ENCODE data around the gene PALLD. TPM values are rescaled to one million over a fixed set of nuclear protein-coding genes. Genes with fewer than 3 reads are reported as not detected.
"Not testable (repeated sequence)": the region's sequence is repeated elsewhere in the genome, so short reads cannot be mapped to it uniquely, and the experiment has no call there.

PALLD gene
- total RNA-seq, 1 experiment from 2014 or later = 26.7 TPM

DNA sequence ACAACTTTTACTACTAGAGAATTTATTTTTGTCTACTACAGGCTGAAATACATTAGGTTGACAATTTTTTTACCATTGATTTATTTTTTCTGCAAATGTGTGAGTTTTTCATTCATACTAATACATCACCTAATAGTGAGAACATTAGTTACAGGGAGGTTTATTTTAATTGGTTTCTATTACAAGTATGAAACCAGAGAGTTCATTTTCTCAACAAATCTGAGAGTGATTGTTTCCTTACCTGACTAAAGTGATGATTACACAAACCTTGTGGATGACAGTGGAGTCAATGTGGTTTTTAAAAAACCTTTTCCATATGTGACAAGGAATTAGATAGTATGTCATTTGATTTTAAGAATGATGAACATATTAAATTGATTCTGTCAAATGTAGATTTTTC lies 227.4 kb downstream of the PALLD start:
- H3K27me3 ChIP-seq (ENCODE audit: low read length) = no peaks in the 10 kb centered on the region
- H3K9me2 ChIP-seq (replicated peaks; ENCODE audit: low read length) = no peaks in the 10 kb centered on the region
- ChIA-PET CTCF (no interaction called here), POLR2A (ENCODE audit: unreplicated experiment) (no interaction called here)
- TF ChIP-seq, protein P1, sequence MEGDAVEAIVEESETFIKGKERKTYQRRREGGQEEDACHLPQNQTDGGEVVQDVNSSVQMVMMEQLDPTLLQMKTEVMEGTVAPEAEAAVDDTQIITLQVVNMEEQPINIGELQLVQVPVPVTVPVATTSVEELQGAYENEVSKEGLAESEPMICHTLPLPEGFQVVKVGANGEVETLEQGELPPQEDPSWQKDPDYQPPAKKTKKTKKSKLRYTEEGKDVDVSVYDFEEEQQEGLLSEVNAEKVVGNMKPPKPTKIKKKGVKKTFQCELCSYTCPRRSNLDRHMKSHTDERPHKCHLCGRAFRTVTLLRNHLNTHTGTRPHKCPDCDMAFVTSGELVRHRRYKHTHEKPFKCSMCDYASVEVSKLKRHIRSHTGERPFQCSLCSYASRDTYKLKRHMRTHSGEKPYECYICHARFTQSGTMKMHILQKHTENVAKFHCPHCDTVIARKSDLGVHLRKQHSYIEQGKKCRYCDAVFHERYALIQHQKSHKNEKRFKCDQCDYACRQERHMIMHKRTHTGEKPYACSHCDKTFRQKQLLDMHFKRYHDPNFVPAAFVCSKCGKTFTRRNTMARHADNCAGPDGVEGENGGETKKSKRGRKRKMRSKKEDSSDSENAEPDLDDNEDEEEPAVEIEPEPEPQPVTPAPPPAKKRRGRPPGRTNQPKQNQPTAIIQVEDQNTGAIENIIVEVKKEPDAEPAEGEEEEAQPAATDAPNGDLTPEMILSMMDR (conservative IDR thresholded peaks at IDR 0.05; ENCODE audit: low read depth, low read length) = no peak
- H3K27ac ChIP-seq (ENCODE audit: low read length) = no peak overlapping the region
- H2AFZ ChIP-seq (ENCODE audit: low read length) = no peak overlapping the region
- no peaks in the 10 kb centered on the region for H3K36me3 ChIP-seq (ENCODE audit: low read depth, low read length)
- H3K4me1 ChIP-seq (ENCODE audit: insufficient read depth, low read length) = 0 out of 2 replicates have a peak, but pooled peaks cover 4% of the 10 kb centered on the region
- BruUV-seq (replicated peaks) = no TSS peak
- no peaks in the 10 kb centered on the region for H4K20me1 ChIP-seq (ENCODE audit: low read length)
- no peak overlapping the region for H3K4me3 ChIP-seq (ENCODE audit: low read length)
- no peak overlapping the region for H3K9ac ChIP-seq (ENCODE audit: low read length)
- H3K9me3 ChIP-seq (ENCODE audit: low read length) = no peaks in the 10 kb centered on the region
- no peaks in the 10 kb centered on the region for H3K79me2 ChIP-seq (ENCODE audit: low read length)
- ATAC-seq (no peak), DNase-seq (no peak)
- no peaks in the 10 kb centered on the region for H3F3A ChIP-seq (ENCODE audit: low read length, unreplicated experiment)
- no peak overlapping the region for H3K4me2 ChIP-seq (ENCODE audit: low read length)
- intact Hi-C loops (cut with micrococcal nuclease) = no loop called here

DNA sequence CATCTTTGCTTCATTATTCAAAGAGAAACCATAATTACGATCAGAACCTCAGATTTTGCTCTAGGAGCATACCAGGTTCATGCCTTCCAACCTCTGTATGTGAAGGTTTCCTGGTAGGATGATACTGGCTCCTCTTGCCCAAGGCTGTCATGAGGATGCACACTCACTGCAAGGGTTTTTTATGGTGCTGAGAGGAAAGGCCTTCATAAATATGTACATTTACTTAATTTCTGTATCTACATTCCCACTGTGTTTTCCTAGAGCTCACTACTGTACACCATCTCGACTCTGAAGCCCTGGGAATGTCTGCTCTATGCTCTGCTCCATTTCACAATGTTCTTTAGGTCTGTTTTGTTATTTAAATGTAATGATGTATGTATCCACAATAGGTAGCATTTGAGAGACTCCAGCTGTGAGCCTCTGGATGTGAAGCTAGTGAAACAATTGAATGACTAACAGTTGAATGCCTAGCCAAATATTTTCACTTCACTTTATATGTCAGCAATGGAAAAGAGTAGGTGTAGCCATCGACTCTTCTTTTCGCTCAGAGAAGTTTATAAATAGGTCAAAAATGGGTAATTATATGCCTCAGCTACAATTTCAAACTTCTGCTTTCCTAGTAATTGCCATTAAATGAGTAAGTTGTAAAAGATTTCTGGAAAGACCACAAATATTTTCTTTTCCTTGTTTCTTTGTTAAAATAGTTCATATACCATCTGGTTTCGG lies 228.0 kb downstream of the PALLD start:
- H3K36me3 ChIP-seq (ENCODE audit: low read depth, low read length) = no peaks in the 10 kb centered on the region
- H3K9ac ChIP-seq (ENCODE audit: low read length) = no peak overlapping the region
- no peak overlapping the region for H3K4me3 ChIP-seq (ENCODE audit: low read length)
- H4K20me1 ChIP-seq (ENCODE audit: low read length) = no peaks in the 10 kb centered on the region
- ATAC-seq = no peak
- no peak for DNase-seq
- no peak for TF ChIP-seq EZH2phosphoT487 (IDR thresholded peaks at IDR 0.05; ENCODE audit: borderline replicate concordance, low read length)
- TF ChIP-seq, protein P1 (conservative IDR thresholded peaks at IDR 0.05; ENCODE audit: low read depth, low read length) = no peak
- TF ChIP-seq EZH2 (IDR thresholded peaks at IDR 0.05; ENCODE audit: low read length, unreplicated experiment) = no peak
- POLR2A ChIA-PET (ENCODE audit: unreplicated experiment) = no interaction called here
- no peaks in the 10 kb centered on the region for H3K27me3 ChIP-seq (ENCODE audit: low read length)
- H3K4me2 ChIP-seq (ENCODE audit: low read length) = no peak overlapping the region
- H3K9me3 ChIP-seq (ENCODE audit: low read length) = no peaks in the 10 kb centered on the region
- H3K9me2 ChIP-seq (replicated peaks; ENCODE audit: low read length) = no peaks in the 10 kb centered on the region
- no TSS peak for BruUV-seq (replicated peaks)
- no peak overlapping the region for H3K27ac ChIP-seq (ENCODE audit: low read length)
- CTCF ChIA-PET = no interaction called here
- H3F3A ChIP-seq (ENCODE audit: low read length, unreplicated experiment) = no peaks in the 10 kb centered on the region
- H3K4me1 ChIP-seq (ENCODE audit: insufficient read depth, low read length) = 0 out of 2 replicates have a peak, but pooled peaks cover 4% of the 10 kb centered on the region
- H2AFZ ChIP-seq (ENCODE audit: low read length) = no peak overlapping the region
- H3K79me2 ChIP-seq (ENCODE audit: low read length) = no peaks in the 10 kb centered on the region
- intact Hi-C loops (cut with micrococcal nuclease) = no loop called here

DNA sequence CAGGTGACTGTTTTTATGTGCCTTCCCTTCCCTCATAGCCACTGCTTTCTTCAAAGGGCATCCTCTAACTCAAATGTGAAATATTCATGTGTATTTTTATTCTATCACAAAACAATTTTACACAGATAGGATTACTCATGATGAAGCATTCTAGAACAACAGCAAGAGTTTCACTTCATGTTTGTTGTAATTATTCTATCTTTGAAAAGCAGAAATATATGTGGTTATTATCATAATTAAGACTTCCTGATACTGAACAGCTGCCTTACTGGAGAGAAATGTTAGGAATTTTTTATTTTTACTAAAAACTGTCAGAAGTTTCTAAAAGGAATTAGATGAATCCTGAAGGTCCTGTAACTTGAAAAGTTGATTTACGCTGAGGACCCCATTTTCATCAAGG lies 229.1 kb downstream of the PALLD start:
- no peak overlapping the region for H3K27ac ChIP-seq (ENCODE audit: low read length)
- no peaks in the 10 kb centered on the region for H4K20me1 ChIP-seq (ENCODE audit: low read length)
- no TSS peak for BruUV-seq (replicated peaks)
- ChIA-PET CTCF (no interaction called here), POLR2A (ENCODE audit: unreplicated experiment) (no interaction called here)
- no peak overlapping the region for H2AFZ ChIP-seq (ENCODE audit: low read length)
- 0 out of 2 replicates have a peak, but pooled peaks cover 4% of the 10 kb centered on the region for H3K4me1 ChIP-seq (ENCODE audit: insufficient read depth, low read length)
- no peak overlapping the region for H3K4me3 ChIP-seq (ENCODE audit: low read length)
- no peak overlapping the region for H3K9ac ChIP-seq (ENCODE audit: low read length)
- no peaks in the 10 kb centered on the region for H3K36me3 ChIP-seq (ENCODE audit: low read depth, low read length)
- H3K9me3 ChIP-seq (ENCODE audit: low read length) = no peaks in the 10 kb centered on the region
- no peak overlapping the region for H3K4me2 ChIP-seq (ENCODE audit: low read length)
- no peak for ATAC-seq
- no peak for DNase-seq
- intact Hi-C loops (cut with micrococcal nuclease) = no loop called here
- TF ChIP-seq EZH2 (IDR thresholded peaks at IDR 0.05; ENCODE audit: low read length, unreplicated experiment) (no peak), EZH2phosphoT487 (IDR thresholded peaks at IDR 0.05; ENCODE audit: borderline replicate concordance, low read length) (no peak)
- TF ChIP-seq, protein P1 (conservative IDR thresholded peaks at IDR 0.05; ENCODE audit: low read depth, low read length) = no peak
- no peaks in the 10 kb centered on the region for H3K27me3 ChIP-seq (ENCODE audit: low read length)
- H3F3A ChIP-seq (ENCODE audit: low read length, unreplicated experiment) = no peaks in the 10 kb centered on the region
- no peaks in the 10 kb centered on the region for H3K79me2 ChIP-seq (ENCODE audit: low read length)
- no peaks in the 10 kb centered on the region for H3K9me2 ChIP-seq (replicated peaks; ENCODE audit: low read length)

DNA sequence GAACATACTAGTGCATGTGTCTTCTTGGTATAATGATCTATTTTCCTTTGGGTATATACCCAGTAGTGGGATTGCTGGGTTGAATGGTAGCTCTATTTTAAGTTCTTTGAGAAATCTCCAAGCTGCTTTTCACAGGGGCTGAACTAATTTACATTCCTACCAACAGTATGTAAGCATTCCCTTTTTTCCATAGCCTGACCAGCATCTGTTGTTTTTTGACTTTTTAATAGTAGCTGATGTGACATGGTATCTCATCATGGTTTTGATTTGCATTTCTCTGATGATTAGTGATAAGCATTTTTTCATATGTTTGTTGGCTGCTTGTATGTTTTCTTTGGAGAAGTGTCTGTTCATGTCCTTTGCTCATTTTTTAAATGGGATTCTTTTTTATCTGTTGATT lies 230.3 kb downstream of the PALLD start:
- H3K4me3 ChIP-seq (ENCODE audit: low read length); H3K4me1 ChIP-seq (ENCODE audit: insufficient read depth, low read length); H3K79me2 ChIP-seq (ENCODE audit: low read length); intact Hi-C loops (cut with micrococcal nuclease); POLR2A ChIA-PET (ENCODE audit: unreplicated experiment); DNase-seq; H3K27ac ChIP-seq (ENCODE audit: low read length); H4K20me1 ChIP-seq (ENCODE audit: low read length); H3K36me3 ChIP-seq (ENCODE audit: low read depth, low read length); CTCF ChIA-PET; H3K9me3 ChIP-seq (ENCODE audit: low read length); H3K9ac ChIP-seq (ENCODE audit: low read length); ATAC-seq; H2AFZ ChIP-seq (ENCODE audit: low read length); H3K4me2 ChIP-seq (ENCODE audit: low read length); H3K9me2 ChIP-seq (replicated peaks; ENCODE audit: low read length); H3K27me3 ChIP-seq (ENCODE audit: low read length); H3F3A ChIP-seq (ENCODE audit: low read length, unreplicated experiment); BruUV-seq (replicated peaks): not testable (repeated sequence)
